ENCODE measurements around the gene VRK3.
"Not testable (repeated sequence)": the region's sequence is repeated elsewhere in the genome, so short reads cannot be mapped to it uniquely, and the experiment has no call there.

Gene VRK3

GRCh38 chr19:50025022-50025793 lies at the start of gene VRK3:
Gene VRK3 (minus strand): TSS chr19:50025372. CDS start chr19:50016162, 9,210 bp downstream.
- DNase-seq (ENCODE audit: low spot score) = peak; percentile 100

GRCh38 chr19:50068382-50068781 lies 43.2 kb upstream of the VRK3 start:
- DNase-seq (ENCODE audit: low spot score) = not testable (repeated sequence)

GRCh38 chr19:50067575-50067974 lies 42.4 kb upstream of the VRK3 start:
- DNase-seq (ENCODE audit: low spot score) = no peak

GRCh38 chr19:50065938-50066337 lies 40.8 kb upstream of the VRK3 start:
- no peak for DNase-seq (ENCODE audit: low spot score)

GRCh38 chr19:50061650-50062049 lies 36.5 kb upstream of the VRK3 start:
- DNase-seq (ENCODE audit: low spot score) = no peak

- no peak for DNase-seq (ENCODE audit: low spot score)
Measured at GRCh38 chr19:50060107-50060506, 34.9 kb upstream of the VRK3 start.

GRCh38 chr19:50059045-50059444 lies 33.9 kb upstream of the VRK3 start:
- DNase-seq (ENCODE audit: low spot score) = no peak

GRCh38 chr19:50058425-50058824 lies 33.3 kb upstream of the VRK3 start:
- DNase-seq (ENCODE audit: low spot score) = no peak

GRCh38 chr19:50053119-50053518 lies 27.9 kb upstream of the VRK3 start:
- DNase-seq (ENCODE audit: low spot score) = no peak

GRCh38 chr19:50051964-50052363 lies 26.8 kb upstream of the VRK3 start:
- no peak for DNase-seq (ENCODE audit: low spot score)

GRCh38 chr19:50051228-50051895 lies 26.2 kb upstream of the VRK3 start:
- DNase-seq (ENCODE audit: low spot score) = not testable (repeated sequence)

- peak; percentile 88 for DNase-seq (ENCODE audit: low spot score)
Measured at GRCh38 chr19:50050406-50051227, 25.4 kb upstream of the VRK3 start.

GRCh38 chr19:50047671-50048070 lies 22.5 kb upstream of the VRK3 start:
- no peak for DNase-seq (ENCODE audit: low spot score)

- DNase-seq (ENCODE audit: low spot score) = peak; percentile 69
Measured at GRCh38 chr19:50046649-50047503, 21.7 kb upstream of the VRK3 start.

GRCh38 chr19:50044922-50045321 lies 19.8 kb upstream of the VRK3 start:
- no peak for DNase-seq (ENCODE audit: low spot score)

GRCh38 chr19:50043967-50044366 lies 18.8 kb upstream of the VRK3 start:
- no peak for DNase-seq (ENCODE audit: low spot score)

GRCh38 chr19:50042363-50043024 lies 17.3 kb upstream of the VRK3 start:
- no peak for DNase-seq (ENCODE audit: low spot score)

- DNase-seq (ENCODE audit: low spot score) = no peak
Measured at GRCh38 chr19:50040967-50041366, 15.8 kb upstream of the VRK3 start.

GRCh38 chr19:50039968-50040367 lies 14.8 kb upstream of the VRK3 start:
- DNase-seq (ENCODE audit: low spot score) = no peak

GRCh38 chr19:50036908-50037307 lies 11.7 kb upstream of the VRK3 start:
- DNase-seq (ENCODE audit: low spot score) = no peak

GRCh38 chr19:50030937-50031336 lies 5.8 kb upstream of the VRK3 start:
- DNase-seq (ENCODE audit: low spot score) = no peak
